Activated CD8-positive, alpha-beta memory T cell treated with anti-CD3 and anti-CD28 coated beads for 36 hours (primary cell): ENCODE data around the gene SAXO1. TPM values are rescaled to one million over a fixed set of nuclear protein-coding genes. Genes with fewer than 3 reads are reported as not detected.

Experiments
- CTCF ChIA-PET: fragments of 350-600 bp; sonication (Branson Sonifier 250); formaldehyde crosslinking; loops from one replicate; lab custom pipeline; 2021; ENCODE audit warnings: antibody characterized with exemption; lab: Charles Lee
- POLR2A ChIA-PET: fragments of 350-600 bp; sonication (Branson Sonifier 250); formaldehyde crosslinking; loops from one replicate; lab custom pipeline; 2021; ENCODE audit warnings: antibody characterized with exemption; lab: Charles Lee
- total RNA-seq, 2 experiments: library from RNA; stranded (reverse); gene quantifications; one replicate each; pipeline ENCODE4 v1.2.3, GENCODE V29; 2021

The SAXO1 gene
- total RNA-seq, 2 experiments from 2014 or later: 0.23 TPM; not detected in 1

GRCh38 chr9:18923671-18924430, 109.2 kb downstream of the SAXO1 start:
- ChIA-PET CTCF (no interaction called here), POLR2A (no interaction called here)

- CTCF ChIA-PET: no interaction called here
Measured at GRCh38 chr9:18923167-18923566, 109.8 kb downstream of the SAXO1 start.

GRCh38 chr9:18922161-18922885, 110.7 kb downstream of the SAXO1 start:
- CTCF ChIA-PET: no interaction called here
- POLR2A ChIA-PET: no interaction called here

More at GRCh38 chr9:18923167-18923566, 109.8 kb downstream of the SAXO1 start:
- POLR2A ChIA-PET: no interaction called here

- CTCF ChIA-PET: no interaction called here
- POLR2A ChIA-PET: no interaction called here
Measured at GRCh38 chr9:18921366-18922075, 111.5 kb downstream of the SAXO1 start.

GRCh38 chr9:18920141-18921084, 112.6 kb downstream of the SAXO1 start:
- ChIA-PET CTCF (no interaction called here), POLR2A (no interaction called here)

- POLR2A ChIA-PET: interaction anchor here (0.6 kb wide), 1 partner anchor 160 kb away, joined by 6 read pairs; no protein-coding TSS in a partner anchor
- CTCF ChIA-PET: no interaction called here
Measured at GRCh38 chr9:18911714-18912342, 121.2 kb downstream of the SAXO1 start.

- CTCF ChIA-PET: no interaction called here
Measured at GRCh38 chr9:18910916-18911315, 122.1 kb downstream of the SAXO1 start.

GRCh38 chr9:18910435-18910834, 122.6 kb downstream of the SAXO1 start:
- POLR2A ChIA-PET: no interaction called here
- CTCF ChIA-PET: no interaction called here

More at GRCh38 chr9:18910916-18911315, 122.1 kb downstream of the SAXO1 start:
- POLR2A ChIA-PET: no interaction called here

GRCh38 chr9:18909140-18910018, 123.6 kb downstream of the SAXO1 start:
- ChIA-PET CTCF (no interaction called here), POLR2A (no interaction called here)

GRCh38 chr9:18907927-18908625, 124.9 kb downstream of the SAXO1 start:
- POLR2A ChIA-PET: no interaction called here

GRCh38 chr9:18906656-18907395, 126.2 kb downstream of the SAXO1 start:
- CTCF ChIA-PET: no interaction called here
- POLR2A ChIA-PET: no interaction called here

More at GRCh38 chr9:18907927-18908625, 124.9 kb downstream of the SAXO1 start:
- CTCF ChIA-PET: interaction anchor here (0.6 kb wide), 1 partner anchor 10 kb away, joined by 3 read pairs; no protein-coding TSS in a partner anchor

GRCh38 chr9:18905883-18906629, 127.0 kb downstream of the SAXO1 start:
- ChIA-PET CTCF (no interaction called here), POLR2A (no interaction called here)

- POLR2A ChIA-PET: no interaction called here
- CTCF ChIA-PET: no interaction called here
Measured at GRCh38 chr9:18905028-18905882, 127.8 kb downstream of the SAXO1 start.

- ChIA-PET CTCF (no interaction called here), POLR2A (no interaction called here)
Measured at GRCh38 chr9:18903450-18903849, 129.6 kb downstream of the SAXO1 start.
